HCT116 (cell line): ENCODE measurements around the gene OXTR. TPM values are rescaled to one million over a fixed set of nuclear protein-coding genes. Genes with fewer than 3 reads are reported as not detected.

ENCODE experiments used
- ATAC-seq: fragments of 200-7000 bp; cut with Tn5 transposase; 2 replicates; pipeline ENCODE4 v1.9.1; 2020; ENCODE audit warnings: mild to moderate bottlenecking, moderate library complexity
- BruUV-seq: library from RNA; stranded (reverse); fragments of 400-500 nt; replicated peaks from 2 replicates; lab custom pipeline; 2021; lab: Mats Ljungman, UMichigan
- CTCF ChIA-PET: fragments of 300-600 bp; sonication (Branson Sonifier 250); formaldehyde crosslinking; loops from one replicate; lab custom pipeline; 2021; ENCODE audit warnings: antibody characterized with exemption; lab: Charles Lee
- POLR2A ChIA-PET: fragments of 300-600, 350-600 bp; sonication (Branson Sonifier 250); formaldehyde crosslinking; loops from one replicate; lab custom pipeline; 2021; ENCODE audit warnings: antibody characterized with exemption; lab: Charles Lee
- RAD21 ChIA-PET, 2 experiments: fragments of 300-600 bp; sonication (Branson Sonifier 250); formaldehyde crosslinking; loops; one replicate each; lab custom pipeline; 2023; ENCODE audit warnings: low total read pairs in 2 of 2; ENCODE audit not compliant: uncharacterized antibody in 2 of 2, unreplicated experiment in 2 of 2, low non-redundant PET in 1 of 2; lab: Charles Lee
- DNase-seq: peaks from one replicate; pipeline ENCODE4 v3.0.0-alpha.2; 2010; ENCODE audit warnings: low read depth, low spot score
- H2AFZ ChIP-seq: fragments of 200-600 bp; shearing (Covaris generic), sonication (generic); 2 replicates; pipeline ENCODE4 v1.6.1; 2017; ENCODE audit warnings: low read depth, mixed run types, mixed read lengths, antibody characterized with exemption, low read length; ENCODE audit not compliant: poor library complexity, severe bottlenecking
- H3K27ac ChIP-seq: 2 replicates; pipeline ENCODE4 v1.5.1; 2012; ENCODE audit warnings: low read depth, low read length
- H3K27me3 ChIP-seq: fragments of 200-600 bp; sonication (generic); 2 replicates; pipeline ENCODE4 v1.6.1; 2016; ENCODE audit warnings: mixed run types, low read length, mixed read lengths; ENCODE audit not compliant: insufficient read depth
- H3K36me3 ChIP-seq, 2 experiments: fragments of 200-500 bp in 1 of 2; fragments of 200-600 bp in 1 of 2; sonication (Bioruptor generic) in 1 of 2; sonication (generic) in 1 of 2; 2 replicates each; pipeline versions ENCODE4 v1.5.1 to v1.6.1; 2014 to 2016; ENCODE audit warnings: low read length in 2 of 2, inconsistent platforms in 1 of 2, mixed read lengths in 1 of 2, mixed run types in 1 of 2; ENCODE audit not compliant: insufficient read depth in 2 of 2, control insufficient read depth in 1 of 2
- H3K4me1 ChIP-seq, 2 experiments: fragments of 200-600 bp in 1 of 2; sonication (generic) in 1 of 2; 2 replicates each; pipeline versions ENCODE4 v1.5.1 to v1.6.1; 2012 to 2017; ENCODE audit warnings: low read length in 2 of 2, inconsistent platforms in 1 of 2, mild to moderate bottlenecking in 1 of 2, mixed read lengths in 1 of 2, mixed run types in 1 of 2, moderate library complexity in 1 of 2; ENCODE audit not compliant: insufficient read depth in 2 of 2, control insufficient read depth in 1 of 2
- H3K4me2 ChIP-seq: fragments of 200-600 bp; sonication (generic); 2 replicates; pipeline ENCODE4 v1.6.1; 2017; ENCODE audit warnings: mixed run types, low read length, mixed read lengths
- H3K4me3 ChIP-seq, 2 experiments: fragments of 200-600 bp in 1 of 2; sonication (generic) in 1 of 2; replicated peaks in 1 of 2; 2 replicates each; pipeline ENCODE4 v1.5.1; 2011 to 2016; ENCODE audit warnings: low read length in 2 of 2, control low read depth in 1 of 2, low read depth in 1 of 2, mild to moderate bottlenecking in 1 of 2, mixed read lengths in 1 of 2, mixed run types in 1 of 2
- H3K79me2 ChIP-seq: fragments of 200-600 bp; sonication (generic); 2 replicates; pipeline ENCODE4 v1.6.1; 2017; ENCODE audit warnings: mild to moderate bottlenecking, mixed run types, low read length, moderate library complexity, mixed read lengths; ENCODE audit not compliant: insufficient read depth
- H3K9ac ChIP-seq: fragments of 200-600 bp; sonication (generic); 2 replicates; pipeline ENCODE4 v1.6.1; 2016; ENCODE audit warnings: low read length, mixed read lengths
- H3K9me2 ChIP-seq: fragments of 200-600 bp; sonication (generic), shearing (Covaris generic); 2 replicates; pipeline ENCODE4 v1.6.1; 2017; ENCODE audit warnings: mixed run types, mild to moderate bottlenecking, moderate library complexity; ENCODE audit not compliant: insufficient read depth
- H3K9me3 ChIP-seq, 2 experiments: fragments of 200-500 bp in 1 of 2; fragments of 200-600 bp in 1 of 2; sonication (Bioruptor generic) in 1 of 2; sonication (generic) in 1 of 2; 2 replicates each; pipeline ENCODE4 v1.6.1; 2014 to 2017; ENCODE audit warnings: low read length in 2 of 2, mixed read lengths in 2 of 2, inconsistent platforms in 1 of 2, low read depth in 1 of 2, mild to moderate bottlenecking in 1 of 2, mixed run types in 1 of 2, moderate library complexity in 1 of 2; ENCODE audit not compliant: control insufficient read depth in 1 of 2, insufficient read depth in 1 of 2
- H4K20me1 ChIP-seq: fragments of 200-600 bp; sonication (generic), shearing (Covaris generic); 2 replicates; pipeline ENCODE4 v1.6.1; 2017; ENCODE audit warnings: mixed run types, mild to moderate bottlenecking, moderate library complexity; ENCODE audit not compliant: insufficient read depth
- ATF3 ChIP-seq: IDR thresholded peaks from 2 replicates; pipeline ENCODE4 v1.6.1; 2012
- CBX3 ChIP-seq: IDR thresholded peaks from 2 replicates; pipeline ENCODE4 v1.6.1; 2012; ENCODE audit warnings: low read depth
- CEBPB ChIP-seq: IDR thresholded peaks from 2 replicates; pipeline ENCODE4 v1.6.1; 2012; ENCODE audit warnings: low read depth
- EZH2 ChIP-seq: fragments of 200-600 bp; sonication (generic); IDR thresholded peaks from 2 replicates; pipeline ENCODE4 v1.6.1; 2017; ENCODE audit warnings: antibody characterized with exemption, mixed run types
- FOSL1 ChIP-seq: IDR thresholded peaks from 2 replicates; pipeline ENCODE4 v1.6.1; 2012; ENCODE audit warnings: low read depth
- JUND ChIP-seq: IDR thresholded peaks from 2 replicates; pipeline ENCODE4 v1.6.1; 2012
- MAX ChIP-seq: IDR thresholded peaks from 2 replicates; pipeline ENCODE4 v1.6.1; 2012
- SP1 ChIP-seq: IDR thresholded peaks from 2 replicates; pipeline ENCODE4 v1.6.1; 2012; ENCODE audit warnings: low read depth
- SRF ChIP-seq: IDR thresholded peaks from 2 replicates; pipeline ENCODE4 v1.6.1; 2012; ENCODE audit warnings: low read depth
- TCF7L2 ChIP-seq: IDR thresholded peaks from 2 replicates; pipeline ENCODE4 v1.7.0; 2011; ENCODE audit warnings: borderline replicate concordance, inconsistent platforms; ENCODE audit not compliant: insufficient read depth, insufficient read length; ENCODE audit errors: extremely low read depth
- YY1 ChIP-seq: IDR thresholded peaks from 2 replicates; pipeline ENCODE4 v1.6.1; 2011; ENCODE audit warnings: low read length, low read depth, moderate library complexity, mild to moderate bottlenecking; ENCODE audit not compliant: insufficient replicate concordance; ENCODE audit errors: extremely low read depth
- intact Hi-C: fragments of 100-400 bp; cut with micrococcal nuclease; formaldehyde crosslinking; loops from 2 replicates; pipeline ENCODE4 v1.10.0; 2022
- total RNA-seq: library from RNA; stranded (reverse); gene quantifications from one replicate; pipeline ENCODE4 v1.2.1, GENCODE V29; 2021; ENCODE audit not compliant: unreplicated experiment
- TF ChIP-seq, protein P1 (sequence below), 3 experiments: fragments of 200-600 bp in 1 of 3; sonication (generic) in 1 of 3; IDR thresholded peaks in 2 of 3; conservative IDR thresholded peaks in 1 of 3; 2 replicates each; pipeline ENCODE4 v1.5.1; 2012 to 2017; ENCODE audit warnings: low read depth in 2 of 3, low read length in 2 of 3, antibody characterized with exemption in 1 of 3, borderline replicate concordance in 1 of 3, control low read depth in 1 of 3, mild to moderate bottlenecking in 1 of 3, mixed read lengths in 1 of 3, mixed run types in 1 of 3, moderate library complexity in 1 of 3; ENCODE audit not compliant: insufficient read depth in 1 of 3

Gene OXTR
- total RNA-seq, 1 experiment from 2014 or later = 1.3 TPM

GRCh38 chr3:8817486-8817885, 48.1 kb upstream of the OXTR start:
- no TSS peak for BruUV-seq
- no peak overlapping the region for H3K27ac ChIP-seq
- ChIA-PET RAD21 (no interaction called here), CTCF (interaction anchor here (0.9 kb wide), 1 partner anchor 48 kb away, joined by 3 read pairs; the partner anchor contains the start of gene OXTR), POLR2A (no interaction called here)
- no peak for TF ChIP-seq CBX3
- TF ChIP-seq YY1 = no peak
- no peak for TF ChIP-seq MAX
- TF ChIP-seq JUND = no peak
- TF ChIP-seq CEBPB = no peak
- TF ChIP-seq, protein P1, sequence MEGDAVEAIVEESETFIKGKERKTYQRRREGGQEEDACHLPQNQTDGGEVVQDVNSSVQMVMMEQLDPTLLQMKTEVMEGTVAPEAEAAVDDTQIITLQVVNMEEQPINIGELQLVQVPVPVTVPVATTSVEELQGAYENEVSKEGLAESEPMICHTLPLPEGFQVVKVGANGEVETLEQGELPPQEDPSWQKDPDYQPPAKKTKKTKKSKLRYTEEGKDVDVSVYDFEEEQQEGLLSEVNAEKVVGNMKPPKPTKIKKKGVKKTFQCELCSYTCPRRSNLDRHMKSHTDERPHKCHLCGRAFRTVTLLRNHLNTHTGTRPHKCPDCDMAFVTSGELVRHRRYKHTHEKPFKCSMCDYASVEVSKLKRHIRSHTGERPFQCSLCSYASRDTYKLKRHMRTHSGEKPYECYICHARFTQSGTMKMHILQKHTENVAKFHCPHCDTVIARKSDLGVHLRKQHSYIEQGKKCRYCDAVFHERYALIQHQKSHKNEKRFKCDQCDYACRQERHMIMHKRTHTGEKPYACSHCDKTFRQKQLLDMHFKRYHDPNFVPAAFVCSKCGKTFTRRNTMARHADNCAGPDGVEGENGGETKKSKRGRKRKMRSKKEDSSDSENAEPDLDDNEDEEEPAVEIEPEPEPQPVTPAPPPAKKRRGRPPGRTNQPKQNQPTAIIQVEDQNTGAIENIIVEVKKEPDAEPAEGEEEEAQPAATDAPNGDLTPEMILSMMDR (IDR thresholded peaks at IDR 0.05 in 2 of 3, conservative IDR thresholded peaks at IDR 0.05 in 1 of 3; ENCODE audit: borderline replicate concordance in 1 of 3, insufficient read depth in 1 of 3, low read depth in 2 of 3, low read length in 2 of 3) = no peak
- no peak for TF ChIP-seq SP1
- TF ChIP-seq SRF = no peak
- no peak for TF ChIP-seq ATF3
- TF ChIP-seq FOSL1 = no peak
- TF ChIP-seq EZH2 = no peak
- no peak for TF ChIP-seq TCF7L2
- intact Hi-C loops = no loop called here
- H3K9ac ChIP-seq = no peak overlapping the region
- H3K9me2 ChIP-seq = no peaks in the 10 kb centered on the region
- ATAC-seq (no peak), DNase-seq (no peak)
- peaks cover 0 to 6% of the 10 kb centered on the region in 2 experiments; a peak in 1 of 4 replicates for H3K4me1 ChIP-seq
- H3K27me3 ChIP-seq = no peaks in the 10 kb centered on the region
- H3K9me3 ChIP-seq = peaks cover 3 to 11% of the 10 kb centered on the region in 2 experiments; a peak in 1 of 4 replicates
- H3K36me3 ChIP-seq = no peaks in the 10 kb centered on the region
- no peak overlapping the region for H3K4me2 ChIP-seq
- no peaks in the 10 kb centered on the region for H3K79me2 ChIP-seq
- H2AFZ ChIP-seq = no peak overlapping the region
- H4K20me1 ChIP-seq = no peaks in the 10 kb centered on the region
- H3K4me3 ChIP-seq = no peak overlapping the region
